ENCODE results near the gene USP3.

Gene USP3

DNA sequence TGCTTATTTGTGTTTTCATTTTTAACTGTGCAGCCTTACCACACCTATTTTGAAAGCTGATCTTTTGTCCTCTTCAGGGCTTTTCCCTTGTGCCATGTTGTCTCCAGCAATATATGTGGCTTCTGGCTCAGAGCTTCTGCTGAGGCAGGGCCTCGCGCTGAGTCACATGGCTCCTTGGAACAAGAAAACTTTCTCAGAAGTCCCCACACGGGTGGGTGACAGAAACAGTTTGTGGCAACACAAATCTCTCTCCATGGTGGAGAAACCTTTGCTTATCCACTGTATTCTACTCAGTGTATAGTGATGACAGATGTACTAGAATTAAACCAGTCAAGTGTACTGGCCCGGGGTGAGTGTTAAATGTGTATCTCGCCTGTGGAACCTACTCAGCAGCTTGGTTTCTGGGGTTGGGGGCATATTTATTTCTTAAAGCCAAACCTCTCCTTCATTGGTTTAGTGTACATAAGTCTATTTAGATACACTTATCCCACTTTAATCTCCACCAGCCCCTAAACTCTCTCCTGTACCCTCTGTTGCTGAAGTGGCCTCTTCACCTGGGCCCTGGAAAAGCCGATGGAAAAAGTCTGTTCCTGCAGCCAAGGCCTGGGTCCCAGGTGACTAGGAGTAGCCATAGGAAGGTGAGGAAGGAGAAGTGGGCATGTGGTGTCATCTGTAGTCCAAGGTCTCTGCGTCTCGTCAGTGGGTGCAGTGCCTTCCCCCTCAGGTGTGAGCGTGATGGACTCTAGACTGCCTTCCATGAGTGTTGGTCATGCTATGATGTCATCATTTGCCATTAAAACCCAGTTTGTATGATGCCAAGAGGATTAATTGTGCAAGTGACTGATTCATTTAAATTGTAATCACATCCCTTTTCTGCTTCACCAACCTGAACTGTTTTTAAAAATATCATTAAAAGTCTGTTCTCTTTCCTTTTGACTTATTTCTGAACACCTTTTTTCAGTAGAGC is 89.6 kb downstream of the USP3 start:
- DNase-seq (ENCODE audit: low spot score): no peak

GRCh38 chr15:63595065-63595464 is 90.7 kb downstream of the USP3 start:
- DNase-seq (ENCODE audit: low spot score): no peak

DNA sequence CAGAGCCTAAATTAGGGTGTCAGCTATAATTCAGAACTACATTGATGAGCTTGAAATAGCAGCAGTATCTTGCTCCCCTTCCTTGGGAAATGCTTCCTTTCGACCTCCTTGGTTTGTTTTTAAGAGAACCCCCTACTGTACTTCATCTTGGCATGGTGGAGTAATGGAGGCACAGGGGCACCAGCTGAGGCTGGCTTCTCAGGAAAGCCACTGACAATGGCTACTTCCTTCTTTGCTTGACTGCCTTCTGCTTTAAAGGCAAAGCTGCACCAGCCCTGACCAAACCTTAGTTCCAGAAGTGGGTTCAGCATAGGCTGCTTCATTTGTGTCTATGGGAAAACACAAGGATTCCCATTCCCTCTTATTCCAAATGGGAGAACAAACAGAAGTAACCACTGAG is 91.3 kb downstream of the USP3 start:
- DNase-seq (ENCODE audit: low spot score): no peak

- DNase-seq (ENCODE audit: low spot score): no peak
Observed at GRCh38 chr15:63596676-63597037, 92.3 kb downstream of the USP3 start.

DNA sequence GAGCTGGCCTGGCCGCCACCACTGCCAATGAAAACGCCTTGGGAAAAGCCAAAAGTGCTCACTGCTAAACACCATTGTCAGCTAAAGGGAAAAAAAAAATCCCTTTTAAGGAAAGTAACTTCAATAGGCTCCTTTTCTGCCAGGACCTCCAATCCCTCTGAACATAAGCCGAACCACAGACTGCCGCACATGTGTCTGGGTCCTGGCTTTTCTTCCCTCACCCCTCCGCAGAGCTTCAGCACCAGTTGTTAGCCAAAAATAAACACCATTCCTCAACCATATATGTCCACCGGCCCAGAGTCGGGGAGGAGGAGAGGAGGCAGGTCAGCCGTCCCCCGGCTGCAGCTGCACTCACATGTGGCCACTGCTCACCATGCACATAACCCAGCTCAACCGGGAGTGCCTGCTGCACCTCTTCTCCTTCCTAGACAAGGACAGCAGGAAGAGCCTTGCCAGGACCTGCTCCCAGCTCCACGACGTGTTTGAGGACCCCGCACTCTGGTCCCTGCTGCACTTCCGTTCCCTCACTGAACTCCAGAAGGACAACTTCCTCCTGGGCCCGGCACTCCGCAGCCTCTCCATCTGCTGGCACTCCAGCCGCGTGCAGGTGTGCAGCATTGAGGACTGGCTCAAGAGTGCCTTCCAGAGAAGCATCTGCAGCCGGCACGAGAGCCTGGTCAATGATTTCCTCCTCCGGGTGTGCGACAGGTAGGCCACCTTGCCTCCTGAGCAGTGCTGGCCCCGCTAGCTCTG is 92.8 kb downstream of the USP3 start, which contains the start of gene FBXL22:
Gene FBXL22, plus strand, starts transcription at position 350 of the 753 bp plus-strand sequence. Its CDS starts 6 bp downstream, at position 356.
- no peak for DNase-seq (ENCODE audit: low spot score)

DNA sequence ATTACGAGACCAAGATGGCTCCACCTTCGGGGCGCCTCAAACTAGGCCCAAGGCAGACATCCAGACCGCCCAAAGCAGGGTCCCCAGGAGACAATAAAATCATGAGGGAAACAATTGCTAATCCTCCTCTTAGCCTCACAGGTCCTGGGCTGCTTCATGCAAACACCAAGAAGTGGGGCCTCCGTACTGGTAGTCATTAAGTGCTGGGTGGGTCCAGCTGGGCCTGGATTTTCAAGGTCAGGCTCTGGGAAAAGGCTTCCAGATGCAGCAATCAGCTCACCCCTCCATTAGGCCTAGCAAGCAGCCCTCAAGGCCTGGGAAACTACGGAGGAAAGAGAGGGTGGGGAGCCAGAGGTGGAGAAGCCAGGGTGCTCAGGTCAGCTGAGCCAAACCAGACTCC is 93.4 kb downstream of the USP3 start:
- DNase-seq (ENCODE audit: low spot score): no peak

- DNase-seq (ENCODE audit: low spot score): no peak
Observed at GRCh38 chr15:63598473-63599400, 94.3 kb downstream of the USP3 start.

- no peak for DNase-seq (ENCODE audit: low spot score)
Observed at GRCh38 chr15:63599401-63600000, 95.1 kb downstream of the USP3 start.

DNA sequence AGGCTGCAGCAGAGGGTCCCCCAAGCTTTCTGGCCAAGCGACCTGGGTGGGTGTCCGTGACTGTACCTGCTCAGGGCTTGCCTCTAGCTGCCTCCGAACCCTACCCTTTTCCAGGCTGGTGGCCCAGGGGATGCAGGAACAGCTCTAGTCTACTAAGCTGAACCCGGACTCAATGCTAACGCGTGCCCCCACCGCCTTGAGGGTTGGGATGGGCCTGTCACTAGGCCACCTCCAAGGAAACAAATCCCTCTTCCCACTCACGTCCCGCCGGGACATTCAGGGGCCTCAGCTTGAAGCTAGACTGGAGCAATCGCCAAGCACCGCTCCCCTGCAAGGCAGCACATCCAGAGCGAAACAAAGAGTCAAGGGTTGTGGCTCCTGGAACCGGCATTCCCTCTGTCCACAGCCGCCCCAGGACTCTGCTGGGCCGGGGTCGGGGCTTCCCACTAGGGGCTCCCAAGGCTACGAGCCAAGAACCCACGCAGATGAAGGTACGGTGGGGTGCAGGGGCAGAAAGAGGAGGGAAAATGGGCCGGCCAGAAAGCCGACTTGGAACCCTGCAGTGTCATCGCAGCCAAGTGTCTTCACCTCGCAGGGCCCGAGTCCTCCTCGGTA is 95.7 kb downstream of the USP3 start:
- no peak for DNase-seq (ENCODE audit: low spot score)

DNA sequence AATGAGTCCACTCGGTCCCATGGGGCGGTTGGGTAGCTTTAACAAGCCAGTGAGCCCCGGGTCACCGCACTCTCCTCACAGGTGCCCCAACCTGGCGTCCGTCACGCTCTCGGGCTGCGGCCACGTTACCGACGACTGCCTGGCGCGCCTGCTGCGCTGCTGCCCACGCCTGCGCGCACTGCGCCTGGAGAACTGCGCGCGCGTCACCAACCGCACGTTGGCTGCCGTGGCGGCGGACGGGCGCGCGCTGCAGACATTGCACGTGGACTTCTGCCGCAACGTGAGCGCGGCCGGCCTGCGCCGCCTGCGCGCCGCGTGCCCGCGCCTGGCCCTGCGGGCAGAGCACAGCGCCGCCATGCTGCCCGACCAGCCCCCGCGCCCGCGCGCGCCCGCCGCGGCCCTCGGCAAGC is 96.2 kb downstream of the USP3 start:
- peak; percentile 68 for DNase-seq (ENCODE audit: low spot score)

DNA sequence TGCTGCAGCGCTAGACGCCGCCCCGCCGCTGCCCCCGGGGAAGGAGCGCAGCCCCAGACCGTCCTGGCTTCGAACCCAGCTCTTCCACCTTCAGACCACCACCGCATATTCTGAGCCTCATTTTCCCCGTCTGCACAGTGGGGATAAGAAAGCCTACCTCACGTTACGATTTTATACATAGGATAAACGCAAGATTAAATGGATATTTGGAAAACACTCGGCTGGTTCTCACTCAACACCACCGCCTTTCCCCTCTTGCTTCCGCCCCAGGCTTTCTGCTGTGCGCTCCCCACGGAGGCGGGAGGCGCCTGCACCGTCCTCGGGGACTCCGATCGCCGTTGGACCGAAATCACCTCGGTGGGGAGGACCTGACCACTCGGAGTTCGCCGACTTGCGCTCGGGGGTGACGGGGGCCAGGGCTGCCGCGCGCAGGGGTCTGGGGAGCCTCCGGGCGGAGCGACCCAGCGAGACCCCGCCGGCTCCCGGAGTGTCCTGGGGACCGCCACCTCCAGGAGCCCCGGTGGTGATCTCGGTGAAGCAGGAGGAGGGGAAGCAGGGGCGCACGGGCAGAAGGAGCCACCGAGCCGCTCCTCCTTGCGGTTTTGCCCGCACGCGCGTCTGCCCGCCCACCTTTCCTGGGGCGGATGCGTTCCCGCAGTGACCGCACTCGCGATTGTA is 96.8 kb downstream of the USP3 start:
- no peak for DNase-seq (ENCODE audit: low spot score)

DNA sequence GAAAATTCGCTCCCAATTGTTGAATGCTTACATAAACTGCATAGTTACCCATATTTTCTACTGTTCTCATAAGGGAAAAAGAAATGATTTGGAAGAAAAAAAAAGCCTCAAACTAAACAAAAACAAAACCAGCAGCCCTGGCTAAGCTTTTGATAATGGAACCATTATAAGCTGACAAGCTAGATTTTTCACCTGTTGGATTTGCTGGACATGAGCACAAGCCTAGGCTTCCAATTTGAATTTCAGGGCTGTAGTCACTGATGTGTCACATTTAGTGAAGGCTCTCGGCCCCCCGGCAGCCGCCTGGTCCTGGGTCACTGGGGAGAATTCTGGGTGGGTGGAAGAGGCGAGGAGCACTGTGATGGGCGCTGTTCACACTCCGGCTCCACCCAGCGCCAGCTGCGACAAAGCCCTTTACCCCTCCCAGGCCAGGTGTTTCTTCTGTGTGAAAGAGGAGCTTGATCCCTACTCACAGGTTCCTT is 97.4 kb downstream of the USP3 start:
- no peak for DNase-seq (ENCODE audit: low spot score)

- DNase-seq (ENCODE audit: low spot score): no peak
Observed at GRCh38 chr15:63602595-63602994, 98.2 kb downstream of the USP3 start.

- DNase-seq (ENCODE audit: low spot score): no peak
Observed at GRCh38 chr15:63603516-63603915, 99.1 kb downstream of the USP3 start.

DNA sequence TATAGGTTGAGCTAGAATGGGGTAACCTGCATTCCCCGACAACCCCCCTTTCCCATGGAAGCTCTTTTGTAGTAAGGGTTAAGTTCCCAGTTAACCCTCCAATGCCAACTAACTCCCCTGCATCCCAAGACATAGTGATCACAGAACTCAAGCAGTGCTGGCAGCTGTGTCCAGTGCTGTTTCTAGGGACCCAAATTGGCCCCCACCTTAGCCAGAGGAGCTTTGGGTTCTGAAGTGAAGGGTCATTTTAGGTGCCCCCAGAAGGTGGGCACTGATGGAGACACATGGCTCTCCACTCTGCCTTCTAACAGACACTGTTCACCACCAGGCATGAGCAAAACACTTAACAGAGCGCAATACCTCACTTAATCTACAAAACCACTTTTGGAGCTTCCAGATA is 99.9 kb downstream of the USP3 start:
- DNase-seq (ENCODE audit: low spot score): no peak

GRCh38 chr15:63605036-63605435 is 100.6 kb downstream of the USP3 start:
- no peak for DNase-seq (ENCODE audit: low spot score)

GRCh38 chr15:63605816-63606215 is 101.4 kb downstream of the USP3 start:
- no peak for DNase-seq (ENCODE audit: low spot score)

DNA sequence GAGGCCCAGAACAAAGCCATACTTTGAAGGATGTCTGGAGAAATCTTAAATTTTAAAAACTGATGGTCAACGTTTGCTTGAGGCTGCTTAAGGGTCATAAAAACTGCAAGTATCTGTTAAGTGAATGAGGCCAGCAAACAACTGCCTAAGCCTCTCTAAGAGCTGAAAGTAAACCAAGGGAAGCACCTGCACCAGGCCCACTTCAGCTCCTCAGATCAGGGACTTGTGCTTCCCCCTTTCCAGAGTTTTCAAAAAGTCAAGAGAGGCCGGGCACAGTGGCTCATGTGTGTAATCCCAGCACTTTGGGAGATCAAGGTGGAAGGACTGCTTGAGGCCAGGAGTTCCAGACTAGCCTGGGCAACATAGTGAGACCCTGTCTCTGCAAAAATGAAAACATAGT is 101.9 kb downstream of the USP3 start:
- no peak for DNase-seq (ENCODE audit: low spot score)

DNA sequence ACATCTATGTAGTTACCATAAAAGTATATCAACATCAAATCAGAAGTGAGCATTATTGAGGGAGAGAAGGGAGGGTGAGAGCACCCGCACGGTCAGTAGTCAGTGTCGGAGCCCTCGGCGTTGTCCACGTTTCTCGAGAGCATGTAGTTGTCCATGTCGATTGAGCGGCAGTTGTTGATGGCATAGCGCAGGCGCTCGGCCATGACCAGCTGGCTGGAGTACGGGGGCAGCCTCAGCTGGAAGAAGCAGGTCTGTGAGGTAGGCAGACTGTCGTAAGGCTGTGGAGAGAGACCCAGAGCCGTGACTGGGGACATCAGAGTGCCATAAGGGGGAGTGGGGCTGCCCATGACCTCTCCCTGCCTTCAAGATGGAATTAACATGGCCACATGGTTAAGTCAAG is 104.6 kb downstream of the USP3 start:
- DNase-seq (ENCODE audit: low spot score): no peak

DNA sequence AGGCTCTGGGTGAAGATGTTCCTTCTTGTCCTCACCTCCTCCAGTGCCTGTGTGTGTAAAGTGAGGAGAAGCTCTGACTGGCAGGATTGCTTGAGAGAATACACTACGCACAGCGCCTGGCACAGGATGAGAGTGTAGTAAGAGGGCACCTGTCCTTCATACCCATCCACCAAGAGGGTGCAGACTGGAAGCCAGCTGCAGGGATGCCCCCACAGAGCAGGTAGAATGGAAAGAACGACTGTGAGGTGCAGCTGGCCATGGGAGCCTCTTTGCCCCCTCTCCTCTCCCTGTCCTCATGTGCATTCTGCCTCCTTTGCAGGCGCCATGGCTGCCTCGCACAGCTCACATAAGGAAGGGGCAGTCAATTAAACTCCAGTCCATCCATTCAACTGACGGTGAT is 105.1 kb downstream of the USP3 start:
- DNase-seq (ENCODE audit: low spot score): no peak
